MM.1S (cell line): ENCODE results near the gene NCAPD3.

Experiments
- EZH2 ChIP-seq: fragments of 300-600 bp; sonication (generic); optimal IDR thresholded peaks from 2 replicates; pipeline ENCODE3; 2017; ENCODE audit warnings: low read depth, mild to moderate bottlenecking, antibody characterized with exemption, low read length, mixed read lengths
- EZH2phosphoT487 ChIP-seq: fragments of 300-600 bp; sonication (generic); IDR thresholded peaks from 2 replicates; pipeline ENCODE4 v1.6.1; 2018; ENCODE audit warnings: antibody characterized with exemption, low read length
- TF ChIP-seq, protein P1 (sequence below): fragments of 300-600 bp; sonication (generic); IDR thresholded peaks from 2 replicates; pipeline ENCODE4 v1.5.1; 2016; ENCODE audit warnings: antibody characterized with exemption, low read length, mixed read lengths

DNA sequence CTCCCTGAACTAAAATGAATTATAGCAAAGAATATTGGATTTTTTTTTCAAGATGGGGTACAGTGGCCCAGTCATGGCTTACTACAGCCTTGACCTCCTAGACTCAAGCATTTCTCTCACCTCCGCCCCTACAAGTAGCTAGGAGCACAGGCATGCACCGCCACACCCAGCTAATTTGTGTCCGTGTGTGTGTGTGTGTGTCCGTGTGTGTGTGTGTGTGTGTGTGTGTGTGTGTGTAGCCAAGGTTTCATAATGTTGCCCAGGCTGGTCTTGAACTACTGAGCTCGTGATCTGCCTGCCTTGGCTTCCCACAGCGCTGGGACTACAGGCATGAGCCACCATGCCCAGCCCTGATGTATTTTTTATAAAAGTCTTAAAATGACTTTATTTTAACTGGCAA lies 16.8 kb upstream of the NCAPD3 start:
- TF ChIP-seq EZH2 (no peak), EZH2phosphoT487 (no peak)
- TF ChIP-seq, protein P1, sequence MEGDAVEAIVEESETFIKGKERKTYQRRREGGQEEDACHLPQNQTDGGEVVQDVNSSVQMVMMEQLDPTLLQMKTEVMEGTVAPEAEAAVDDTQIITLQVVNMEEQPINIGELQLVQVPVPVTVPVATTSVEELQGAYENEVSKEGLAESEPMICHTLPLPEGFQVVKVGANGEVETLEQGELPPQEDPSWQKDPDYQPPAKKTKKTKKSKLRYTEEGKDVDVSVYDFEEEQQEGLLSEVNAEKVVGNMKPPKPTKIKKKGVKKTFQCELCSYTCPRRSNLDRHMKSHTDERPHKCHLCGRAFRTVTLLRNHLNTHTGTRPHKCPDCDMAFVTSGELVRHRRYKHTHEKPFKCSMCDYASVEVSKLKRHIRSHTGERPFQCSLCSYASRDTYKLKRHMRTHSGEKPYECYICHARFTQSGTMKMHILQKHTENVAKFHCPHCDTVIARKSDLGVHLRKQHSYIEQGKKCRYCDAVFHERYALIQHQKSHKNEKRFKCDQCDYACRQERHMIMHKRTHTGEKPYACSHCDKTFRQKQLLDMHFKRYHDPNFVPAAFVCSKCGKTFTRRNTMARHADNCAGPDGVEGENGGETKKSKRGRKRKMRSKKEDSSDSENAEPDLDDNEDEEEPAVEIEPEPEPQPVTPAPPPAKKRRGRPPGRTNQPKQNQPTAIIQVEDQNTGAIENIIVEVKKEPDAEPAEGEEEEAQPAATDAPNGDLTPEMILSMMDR, result no peak
